ENCODE measurements around the gene PABPN1L.

DNA sequence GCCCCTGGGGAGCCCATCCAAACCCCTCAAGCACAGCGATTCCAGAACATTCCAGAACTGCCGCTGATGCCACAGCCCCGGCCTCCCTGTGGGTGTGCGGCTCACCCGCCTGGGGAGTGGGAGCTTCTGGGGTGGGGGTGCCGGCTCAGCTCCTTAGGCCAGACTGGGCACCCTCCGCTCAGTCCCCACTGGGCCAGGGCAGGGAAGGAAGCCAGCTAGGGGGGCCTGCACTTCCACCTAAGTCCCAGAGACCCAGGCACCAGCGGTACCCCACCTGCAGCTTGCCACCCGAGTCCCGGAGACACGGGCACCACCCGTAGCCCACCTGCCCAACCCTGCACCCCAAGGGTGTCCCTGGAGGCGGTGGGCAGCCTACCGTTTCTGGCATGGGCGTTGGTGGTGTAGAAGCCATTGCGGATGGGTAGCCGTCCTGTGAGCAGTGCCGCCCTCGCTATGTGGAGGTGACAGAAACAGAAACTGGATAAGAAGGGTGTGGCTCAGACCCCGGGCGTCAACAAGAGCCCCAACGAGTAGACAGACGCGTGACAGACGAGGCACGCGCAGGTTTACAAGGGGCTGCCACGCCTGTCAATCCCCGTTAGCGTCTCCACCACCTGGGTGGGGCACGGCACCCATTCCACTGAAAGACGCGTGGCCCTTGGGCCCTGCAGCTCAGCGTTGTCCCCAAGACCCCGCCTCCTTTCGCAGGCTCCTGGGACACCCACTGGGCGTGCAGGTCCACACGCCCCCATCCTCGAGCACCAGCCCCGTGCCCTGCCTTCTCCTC is 24.7 kb downstream of the PABPN1L start:
- TF ChIP-seq CTCF (IDR thresholded peaks at IDR 0.05; ENCODE audit: extremely low read depth in 1 of 2, insufficient read depth in 1 of 2, low read depth in 1 of 2, low read length in 2 of 2) (no peak), EZH2 (IDR thresholded peaks at IDR 0.05; ENCODE audit: borderline replicate concordance, low read depth, low read length, severe bottlenecking) (no peak), POLR2AphosphoS5 (IDR thresholded peaks at IDR 0.05; ENCODE audit: insufficient read depth, low read depth, low read length) (no peak), MYC (IDR thresholded peaks at IDR 0.05; ENCODE audit: low read depth, low read length) (no peak), POLR2A (IDR thresholded peaks at IDR 0.05; ENCODE audit: low read depth, low read length) (no peak)

All from endothelial cell of umbilical vein (primary cell).